ENCODE data around the gene GDF10. TPM values are rescaled to one million over a fixed set of nuclear protein-coding genes. Genes with fewer than 3 reads are reported as not detected.
A peak's percentile ranks its signal among the peaks of the same experiment; 100 is the strongest.

The GDF10 gene
- total RNA-seq, 1 experiment from 2014 or later: 0.24 TPM

- no peak for TF ChIP-seq CBFB (CRISPR knock-in tag; IDR thresholded peaks at IDR 0.05; ENCODE audit: low read depth)
- no peak for TF ChIP-seq TEAD4 (CRISPR knock-in tag; IDR thresholded peaks at IDR 0.05)
Observed at GRCh38 chr10:47269294-47269693, 30.7 kb upstream of the GDF10 start (continued).

- TF ChIP-seq GRHL2 (CRISPR knock-in tag; IDR thresholded peaks at IDR 0.05; ENCODE audit: insufficient replicate concordance, severe bottlenecking) (no peak), HMGA2 (CRISPR knock-in tag; IDR thresholded peaks at IDR 0.05) (no peak), MXD4 (CRISPR knock-in tag; IDR thresholded peaks at IDR 0.05; ENCODE audit: borderline replicate concordance) (no peak), ETV6 (CRISPR knock-in tag; IDR thresholded peaks at IDR 0.05) (no peak), TEAD4 (CRISPR knock-in tag; IDR thresholded peaks at IDR 0.05) (no peak), ZNF232 (CRISPR knock-in tag; IDR thresholded peaks at IDR 0.05) (no peak), EMX1 (CRISPR knock-in tag; IDR thresholded peaks at IDR 0.05) (no peak), JUN (CRISPR knock-in tag; IDR thresholded peaks at IDR 0.05) (no peak), RORB (CRISPR knock-in tag; IDR thresholded peaks at IDR 0.05) (no peak)
- TF ChIP-seq, protein P1, sequence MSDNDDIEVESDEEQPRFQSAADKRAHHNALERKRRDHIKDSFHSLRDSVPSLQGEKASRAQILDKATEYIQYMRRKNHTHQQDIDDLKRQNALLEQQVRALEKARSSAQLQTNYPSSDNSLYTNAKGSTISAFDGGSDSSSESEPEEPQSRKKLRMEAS (CRISPR knock-in tag; IDR thresholded peaks at IDR 0.05): no peak
- TF ChIP-seq, protein P2, sequence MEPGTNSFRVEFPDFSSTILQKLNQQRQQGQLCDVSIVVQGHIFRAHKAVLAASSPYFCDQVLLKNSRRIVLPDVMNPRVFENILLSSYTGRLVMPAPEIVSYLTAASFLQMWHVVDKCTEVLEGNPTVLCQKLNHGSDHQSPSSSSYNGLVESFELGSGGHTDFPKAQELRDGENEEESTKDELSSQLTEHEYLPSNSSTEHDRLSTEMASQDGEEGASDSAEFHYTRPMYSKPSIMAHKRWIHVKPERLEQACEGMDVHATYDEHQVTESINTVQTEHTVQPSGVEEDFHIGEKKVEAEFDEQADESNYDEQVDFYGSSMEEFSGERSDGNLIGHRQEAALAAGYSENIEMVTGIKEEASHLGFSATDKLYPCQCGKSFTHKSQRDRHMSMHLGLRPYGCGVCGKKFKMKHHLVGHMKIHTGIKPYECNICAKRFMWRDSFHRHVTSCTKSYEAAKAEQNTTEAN (CRISPR knock-in tag; IDR thresholded peaks at IDR 0.05): no peak
Observed at GRCh38 chr10:47276071-47276470, 23.9 kb upstream of the GDF10 start.

GRCh38 chr10:47276576-47277351 is 23.2 kb upstream of the GDF10 start:
- DNase-seq (ENCODE audit: low spot score): no peak
- Mint-ChIP-seq H3K27me3 (ENCODE audit: low read depth) (no peaks in the 10 kb centered on the region), H3K4me1 (peaks cover 6% of the 10 kb centered on the region), H3K9me3 (peaks cover 23% of the 10 kb centered on the region), H3K36me3 (peaks cover 4% of the 10 kb centered on the region; the same call in 1 of the 2 replicates), H3K4me3 (no peak overlapping the region), H3K27ac (no peak overlapping the region)
- ChIA-PET CTCF (interaction anchor here (1.3 kb wide), 1 partner anchor 252 kb away, joined by 5 read pairs; no protein-coding TSS in a partner anchor), POLR2A (no interaction called here)
- TF ChIP-seq HMGA2 (CRISPR knock-in tag; IDR thresholded peaks at IDR 0.05) (no peak), TCF7 (CRISPR knock-in tag; IDR thresholded peaks at IDR 0.05; ENCODE audit: low read depth) (no peak)
- no peak for ATAC-seq

More at GRCh38 chr10:47276071-47276470, 23.9 kb upstream of the GDF10 start:
- POLR2A ChIA-PET: no interaction called here
- CTCF ChIA-PET: interaction anchor here (1.3 kb wide), 1 partner anchor 251 kb away, joined by 5 read pairs; no protein-coding TSS in a partner anchor
- Mint-ChIP-seq H3K27ac (no peak overlapping the region), H3K4me3 (no peak overlapping the region), H3K9me3 (peaks cover 23% of the 10 kb centered on the region), H3K27me3 (ENCODE audit: low read depth) (no peaks in the 10 kb centered on the region), H3K4me1 (peaks cover 6% of the 10 kb centered on the region), H3K36me3 (peaks cover 4% of the 10 kb centered on the region; the same call in 1 of the 2 replicates)
- DNase-seq (ENCODE audit: low spot score) (no peak), ATAC-seq (no peak)

GRCh38 chr10:47277352-47278151 is 22.4 kb upstream of the GDF10 start:
- ChIA-PET CTCF (no interaction called here), POLR2A (no interaction called here)
- ATAC-seq (peak; percentile 26; the same call in 1 of the 2 replicates), DNase-seq (ENCODE audit: low spot score) (no peak)
- Mint-ChIP-seq H3K36me3 (peaks cover 4% of the 10 kb centered on the region; the same call in 1 of the 2 replicates), H3K9me3 (peaks cover 19% of the 10 kb centered on the region), H3K27ac (no peak overlapping the region), H3K27me3 (ENCODE audit: low read depth) (no peaks in the 10 kb centered on the region), H3K4me3 (no peak overlapping the region), H3K4me1 (peaks cover 6% of the 10 kb centered on the region)
- TF ChIP-seq NR2C2 (CRISPR knock-in tag; IDR thresholded peaks at IDR 0.05) (no peak), NR3C1 (CRISPR knock-in tag; conservative IDR thresholded peaks at IDR 0.05; ENCODE audit: low read depth) (no peak), RELA (CRISPR knock-in tag; IDR thresholded peaks at IDR 0.05; ENCODE audit: borderline replicate concordance) (no peak), CREB1 (CRISPR knock-in tag; IDR thresholded peaks at IDR 0.05) (no peak), STAT6 (CRISPR knock-in tag; conservative IDR thresholded peaks at IDR 0.05; ENCODE audit: low read depth) (no peak), TEAD1 (CRISPR knock-in tag; IDR thresholded peaks at IDR 0.05) (no peak), PRRX2 (CRISPR knock-in tag; IDR thresholded peaks at IDR 0.05) (no peak), ZNF671 (CRISPR knock-in tag; IDR thresholded peaks at IDR 0.05) (no peak)
- TF ChIP-seq, protein P3, sequence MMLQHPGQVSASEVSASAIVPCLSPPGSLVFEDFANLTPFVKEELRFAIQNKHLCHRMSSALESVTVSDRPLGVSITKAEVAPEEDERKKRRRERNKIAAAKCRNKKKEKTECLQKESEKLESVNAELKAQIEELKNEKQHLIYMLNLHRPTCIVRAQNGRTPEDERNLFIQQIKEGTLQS (CRISPR knock-in tag; conservative IDR thresholded peaks at IDR 0.05): no peak

All from WTC11 (cell line).